HG03135 (cell line): Measurements from ENCODE around the gene SRGAP2.
"Not testable (repeated sequence)": the region's sequence is repeated elsewhere in the genome, so short reads cannot be mapped to it uniquely, and the experiment has no call there.

Source experiments
- ATAC-seq: cut with Tn5 transposase; IDR thresholded peaks from one replicate; pipeline ENCODE4 v1.9.1; 2021; ENCODE audit warnings: mild to moderate bottlenecking, moderate library complexity; ENCODE audit not compliant: unreplicated experiment

The SRGAP2 gene

GRCh38 chr1:206204871-206205270, 1.5 kb downstream of the SRGAP2 start:
- not testable (repeated sequence) for ATAC-seq

- not testable (repeated sequence) for ATAC-seq
Observed at GRCh38 chr1:206205569-206205968, 2.2 kb downstream of the SRGAP2 start.

GRCh38 chr1:206210802-206211201, 7.5 kb downstream of the SRGAP2 start:
- not testable (repeated sequence) for ATAC-seq

GRCh38 chr1:206215600-206216392, 12.5 kb downstream of the SRGAP2 start:
- not testable (repeated sequence) for ATAC-seq

GRCh38 chr1:206218285-206218684, 14.9 kb downstream of the SRGAP2 start:
- not testable (repeated sequence) for ATAC-seq

- not testable (repeated sequence) for ATAC-seq
Observed at GRCh38 chr1:206218765-206219164, 15.4 kb downstream of the SRGAP2 start.

GRCh38 chr1:206219514-206220331, 16.4 kb downstream of the SRGAP2 start:
- ATAC-seq, result not testable (repeated sequence)

GRCh38 chr1:206220332-206221000, 17.1 kb downstream of the SRGAP2 start:
- ATAC-seq, result not testable (repeated sequence)

- not testable (repeated sequence) for ATAC-seq
Observed at GRCh38 chr1:206221585-206221984, 18.2 kb downstream of the SRGAP2 start.

GRCh38 chr1:206224190-206224776, 20.9 kb downstream of the SRGAP2 start:
- ATAC-seq, result not testable (repeated sequence)

- not testable (repeated sequence) for ATAC-seq
Observed at GRCh38 chr1:206225386-206225785, 22.0 kb downstream of the SRGAP2 start.

- ATAC-seq, result not testable (repeated sequence)
Observed at GRCh38 chr1:206226886-206227285, 23.5 kb downstream of the SRGAP2 start.

GRCh38 chr1:206229286-206229685, 25.9 kb downstream of the SRGAP2 start:
- not testable (repeated sequence) for ATAC-seq

GRCh38 chr1:206231989-206232388, 28.6 kb downstream of the SRGAP2 start:
- ATAC-seq, result not testable (repeated sequence)

GRCh38 chr1:206232970-206233645, 29.8 kb downstream of the SRGAP2 start:
- ATAC-seq, result peak; percentile 55

- ATAC-seq, result not testable (repeated sequence)
Observed at GRCh38 chr1:206234189-206234916, 31.0 kb downstream of the SRGAP2 start.

GRCh38 chr1:206235190-206235589, 31.8 kb downstream of the SRGAP2 start:
- not testable (repeated sequence) for ATAC-seq

GRCh38 chr1:206240288-206240687, 36.9 kb downstream of the SRGAP2 start:
- peak; percentile 56 for ATAC-seq

GRCh38 chr1:206243335-206243734, 40.0 kb downstream of the SRGAP2 start:
- ATAC-seq, result peak; percentile 98
